Measurements from ENCODE around the gene MED8.

MED8 gene

GRCh38 chr1:43398227-43398626 is 8.6 kb upstream of the MED8 start:
- TF ChIP-seq CTCF (IDR thresholded peaks at IDR 0.05; ENCODE audit: low read depth, low read length) = no peak
- no peak for DNase-seq (ENCODE audit: low read depth in 2 of 2)
- no peak overlapping the region for H3K4me3 ChIP-seq (replicated peaks in 1 of 2; ENCODE audit: low read depth in 2 of 2, low read length in 2 of 2)

DNA sequence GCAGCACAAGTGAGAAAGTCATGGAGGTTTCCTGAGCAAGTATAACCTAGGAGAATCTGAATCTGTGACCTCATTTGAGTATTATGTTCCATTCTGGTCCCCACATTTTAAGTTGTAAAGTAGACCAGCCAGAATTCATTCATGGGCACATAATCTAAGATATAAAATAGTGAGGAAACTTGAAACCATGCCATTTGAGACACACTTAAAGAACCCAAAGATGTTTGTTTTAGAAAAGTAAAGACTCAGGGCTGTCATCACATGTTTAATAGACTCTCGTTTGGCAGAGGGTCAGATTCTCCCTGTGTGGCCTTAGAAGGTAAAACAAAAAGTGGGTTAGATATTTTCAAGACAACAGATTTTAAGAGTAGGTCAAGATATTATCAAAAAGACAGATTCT is 6.5 kb upstream of the MED8 start:
- no peak for TF ChIP-seq CTCF (IDR thresholded peaks at IDR 0.05; ENCODE audit: low read depth, low read length)
- no peak overlapping the region for H3K4me3 ChIP-seq (replicated peaks in 1 of 2; ENCODE audit: low read depth in 2 of 2, low read length in 2 of 2)
- DNase-seq (ENCODE audit: low read depth in 2 of 2) = no peak

DNA sequence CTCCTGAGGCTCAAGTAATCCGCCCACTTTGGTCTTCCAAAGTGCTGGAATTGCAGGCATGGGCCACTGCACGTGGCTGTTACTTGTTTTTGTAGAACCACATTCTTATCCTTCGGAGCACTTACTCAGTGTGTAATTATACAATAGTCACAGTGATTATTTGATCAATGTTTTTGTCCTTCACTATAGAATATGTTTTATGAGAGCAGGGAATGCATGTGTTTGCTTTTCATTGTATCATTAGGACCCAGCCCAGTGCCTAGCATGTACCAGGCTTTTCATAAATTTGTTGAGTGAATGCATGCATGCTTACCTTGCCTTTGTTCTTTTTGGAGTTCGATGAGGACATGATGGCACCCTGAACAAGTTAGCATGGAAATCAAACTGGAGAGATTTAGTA is 5.9 kb upstream of the MED8 start:
- no peak overlapping the region for H3K4me3 ChIP-seq (replicated peaks in 1 of 2; ENCODE audit: low read depth in 2 of 2, low read length in 2 of 2)
- DNase-seq (ENCODE audit: low read depth in 2 of 2) = no peak
- TF ChIP-seq CTCF (IDR thresholded peaks at IDR 0.05; ENCODE audit: low read depth, low read length) = no peak

- no peak for DNase-seq (ENCODE audit: low read depth in 2 of 2)
- H3K4me3 ChIP-seq (replicated peaks in 1 of 2; ENCODE audit: low read depth in 2 of 2, low read length in 2 of 2) = no peak overlapping the region
- TF ChIP-seq CTCF (IDR thresholded peaks at IDR 0.05; ENCODE audit: low read depth, low read length) = no peak
Measured at GRCh38 chr1:43392702-43393101, 3.1 kb upstream of the MED8 start.

DNA sequence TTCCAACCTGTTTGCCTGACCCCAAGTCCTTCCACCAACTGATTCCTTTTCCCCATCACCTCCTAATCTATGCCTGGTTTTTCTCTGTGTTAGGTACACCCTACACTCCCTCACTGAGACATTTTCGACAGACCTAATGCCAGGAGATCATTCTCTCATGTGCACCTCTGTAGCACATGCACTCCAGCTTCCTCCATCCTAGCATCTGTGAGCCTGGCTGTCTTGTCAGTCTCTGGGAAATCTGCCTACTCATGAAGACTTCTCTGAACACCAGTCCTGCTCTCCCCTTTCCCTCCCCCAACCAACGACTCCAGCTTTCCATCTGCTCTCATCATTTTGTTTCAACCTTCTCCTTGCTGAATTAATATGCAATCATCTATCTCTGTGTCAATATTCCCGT is 987 bp downstream of the MED8 start:
- no peak for TF ChIP-seq CTCF (IDR thresholded peaks at IDR 0.05; ENCODE audit: low read depth, low read length)
- DNase-seq (ENCODE audit: low read depth in 2 of 2) = no peak
- peak overlapping the region; percentile 90 to 94 for H3K4me3 ChIP-seq (replicated peaks in 1 of 2; ENCODE audit: low read depth in 2 of 2, low read length in 2 of 2)

GRCh38 chr1:43387976-43388599 is 1.5 kb downstream of the MED8 start:
- H3K4me3 ChIP-seq (replicated peaks in 1 of 2; ENCODE audit: low read depth in 2 of 2, low read length in 2 of 2) = peak overlapping the region in 1 of 2 donors; percentile 94
- no peak for TF ChIP-seq CTCF (IDR thresholded peaks at IDR 0.05; ENCODE audit: low read depth, low read length)
- peak in 1 of 2 donors; percentile 62 for DNase-seq (ENCODE audit: low read depth in 2 of 2)

GRCh38 chr1:43386676-43387075 is 2.9 kb downstream of the MED8 start:
- no peak for TF ChIP-seq CTCF (IDR thresholded peaks at IDR 0.05; ENCODE audit: low read depth, low read length)
- DNase-seq (ENCODE audit: low read depth in 2 of 2) = no peak
- H3K4me3 ChIP-seq (replicated peaks in 1 of 2; ENCODE audit: low read depth in 2 of 2, low read length in 2 of 2) = no peak overlapping the region

All from cardiac fibroblast (primary cell).